NCI-H1092 (cell line): ENCODE data around the gene PPIL6.

Experiments used
- DNase-seq: peaks from one replicate; lab custom pipeline; 2025; lab: John Stamatoyannopoulos, UW

The PPIL6 gene

GRCh38 chr6:109449064-109449794 lies 8.8 kb upstream of the PPIL6 start:
- DNase-seq, result no peak

- DNase-seq, result no peak
Measured at GRCh38 chr6:109448615-109449014, 8.2 kb upstream of the PPIL6 start.

- DNase-seq, result no peak
Measured at GRCh38 chr6:109447878-109448555, 7.6 kb upstream of the PPIL6 start.

GRCh38 chr6:109447087-109447486 lies 6.7 kb upstream of the PPIL6 start:
- DNase-seq, result no peak

- DNase-seq, result no peak
Measured at GRCh38 chr6:109446541-109446940, 6.1 kb upstream of the PPIL6 start.

DNA sequence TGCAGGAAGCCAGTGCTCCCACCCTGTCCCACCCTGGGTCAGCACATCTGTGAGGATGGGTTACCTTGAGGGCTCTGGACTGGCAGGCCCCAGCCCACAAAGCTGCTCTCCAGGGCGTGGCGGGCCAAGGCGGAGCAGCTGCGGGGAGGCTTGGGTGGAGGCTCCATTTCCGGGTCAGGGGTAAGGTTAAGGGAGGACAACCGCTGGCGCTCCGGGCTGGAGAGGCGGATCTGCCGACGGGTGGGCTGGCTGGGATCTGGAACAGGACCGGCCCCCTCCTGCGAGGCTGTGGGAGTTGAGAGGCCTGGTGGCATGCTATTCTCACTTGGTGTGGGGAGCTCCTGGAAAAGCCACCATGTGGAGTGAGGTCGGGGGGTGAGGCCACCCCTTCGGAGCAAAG lies 5.6 kb upstream of the PPIL6 start:
- DNase-seq, result no peak

GRCh38 chr6:109445382-109445781 lies 5.0 kb upstream of the PPIL6 start:
- no peak for DNase-seq

DNA sequence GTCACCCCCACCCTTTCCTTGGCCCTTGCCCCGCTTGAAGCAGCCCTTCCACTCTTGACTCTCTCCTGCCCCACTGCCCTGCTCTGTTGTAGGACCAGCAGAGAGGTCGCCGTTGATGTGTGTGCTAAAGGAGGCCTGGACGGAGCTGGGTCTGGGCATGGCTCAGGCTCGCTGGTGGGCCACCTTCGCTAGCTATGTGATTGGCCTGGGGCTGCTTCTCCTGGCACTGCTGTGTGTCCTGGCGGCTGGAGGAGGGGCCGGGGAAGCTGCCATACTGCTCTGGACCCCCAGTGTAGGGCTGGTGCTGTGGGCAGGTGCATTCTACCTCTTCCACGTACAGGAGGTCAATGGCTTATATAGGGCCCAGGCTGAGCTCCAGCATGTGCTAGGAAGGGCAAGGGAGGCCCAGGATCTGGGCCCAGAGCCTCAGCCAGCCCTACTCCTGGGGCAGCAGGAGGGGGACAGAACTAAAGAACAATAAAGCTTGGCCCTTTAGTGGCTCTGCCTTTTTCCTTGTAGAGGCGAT lies 3.1 kb upstream of the PPIL6 start:
- no peak for DNase-seq

DNA sequence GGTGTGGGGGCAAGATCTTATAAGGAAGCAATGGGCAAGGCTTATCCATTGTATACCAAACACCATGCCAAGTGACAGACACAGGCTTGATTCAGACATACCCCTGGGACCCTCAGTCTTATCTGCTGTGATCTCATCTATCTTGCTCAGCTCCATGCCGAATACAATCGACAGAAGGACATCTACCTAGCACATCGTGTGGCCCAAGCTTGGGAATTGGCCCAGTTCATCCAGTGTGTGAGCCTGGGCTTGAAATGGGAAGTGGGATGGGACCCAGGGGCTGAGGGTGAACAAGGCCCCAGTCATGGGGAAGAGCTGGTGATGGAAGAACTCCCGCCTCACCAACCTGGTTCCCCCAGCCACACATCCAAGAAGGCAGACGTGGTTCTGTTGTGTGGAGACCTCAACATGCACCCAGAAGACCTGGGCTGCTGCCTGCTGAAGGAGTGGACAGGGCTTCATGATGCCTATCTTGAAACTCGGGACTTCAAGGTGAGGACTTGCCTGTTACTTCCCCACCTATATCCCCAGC lies 2.0 kb upstream of the PPIL6 start:
- DNase-seq, result no peak

- peak; percentile 13 for DNase-seq
Measured at GRCh38 chr6:109441069-109441816, 815 bp upstream of the PPIL6 start.

DNA sequence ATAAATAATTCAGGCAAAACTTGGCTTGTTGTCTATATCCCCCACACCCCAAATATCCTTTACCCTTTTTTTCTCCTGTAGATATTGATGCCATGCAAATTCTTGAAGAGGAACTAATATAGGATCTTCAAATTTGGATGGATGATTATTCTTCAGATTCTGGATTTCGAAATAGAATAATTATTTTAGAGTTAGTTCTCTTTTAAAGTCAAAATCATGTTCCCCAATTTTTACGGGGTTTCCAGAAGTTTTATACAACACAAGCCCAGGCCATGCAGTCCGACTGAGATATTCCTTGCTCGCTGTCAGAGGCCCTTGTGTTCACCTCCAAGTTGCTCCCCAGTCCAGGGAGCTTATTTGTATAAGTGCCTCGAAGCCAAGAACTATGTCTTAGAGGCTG lies 4.4 kb downstream of the PPIL6 start:
- no peak for DNase-seq

DNA sequence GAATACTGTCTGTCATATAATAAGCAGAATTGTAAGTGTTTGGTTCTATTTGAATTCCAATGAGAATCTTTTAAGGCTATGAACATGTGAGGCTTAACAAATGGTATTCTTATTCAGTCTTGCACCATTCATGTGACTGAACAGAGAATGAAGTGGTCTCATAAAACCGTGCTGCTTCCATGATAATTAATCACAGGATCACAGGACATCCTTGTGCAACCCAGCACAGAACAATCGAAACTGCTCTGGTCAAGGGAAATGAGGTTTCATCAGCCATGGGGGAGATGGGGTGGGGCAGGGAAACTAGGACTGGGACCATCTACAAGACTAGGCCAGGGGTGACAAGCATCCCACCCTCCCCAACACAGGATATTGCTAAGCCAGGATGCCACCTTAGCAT lies 6.0 kb downstream of the PPIL6 start:
- no peak for DNase-seq

DNA sequence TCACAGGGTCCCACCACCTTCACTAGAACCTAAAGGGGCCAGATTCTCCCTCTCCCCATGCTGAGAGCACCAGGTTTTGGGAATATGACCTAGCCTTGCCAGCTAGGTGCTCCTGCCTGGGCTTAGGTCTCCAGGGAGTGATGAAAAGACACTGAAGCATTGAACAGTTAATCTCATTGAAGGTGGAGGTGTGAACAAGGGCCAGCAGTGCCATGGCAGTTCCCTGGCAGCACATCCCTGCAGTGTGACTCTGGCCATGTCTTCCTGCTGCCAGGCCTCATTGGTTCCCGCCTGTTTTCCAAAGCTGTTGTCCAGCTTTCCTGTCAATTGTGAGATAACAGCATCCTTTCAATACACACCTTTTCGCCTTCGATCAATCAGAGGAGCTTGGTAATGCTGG lies 10.9 kb downstream of the PPIL6 start:
- DNase-seq, result no peak

- no peak for DNase-seq
Measured at GRCh38 chr6:109428889-109429477, 11.4 kb downstream of the PPIL6 start.

GRCh38 chr6:109424946-109425345 lies 15.5 kb downstream of the PPIL6 start:
- no peak for DNase-seq

DNA sequence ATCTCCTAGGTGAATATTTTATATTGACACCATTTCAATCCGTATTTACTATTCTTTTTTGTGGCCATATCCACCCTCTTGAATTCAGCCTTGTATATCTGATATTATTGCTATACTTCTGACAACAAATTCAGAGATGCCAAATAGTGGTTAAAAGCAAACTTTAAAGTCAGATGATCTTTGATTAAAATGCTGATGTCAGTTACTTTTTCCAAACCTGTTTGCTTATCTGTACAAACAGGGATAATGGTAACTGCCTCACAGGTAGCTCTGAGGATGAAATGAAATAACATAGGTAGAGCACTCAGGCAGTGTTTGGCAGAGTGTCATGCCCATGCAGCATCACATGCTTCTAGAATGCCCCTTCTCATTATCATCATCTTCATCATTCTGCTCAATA lies 19.2 kb downstream of the PPIL6 start:
- no peak for DNase-seq

DNA sequence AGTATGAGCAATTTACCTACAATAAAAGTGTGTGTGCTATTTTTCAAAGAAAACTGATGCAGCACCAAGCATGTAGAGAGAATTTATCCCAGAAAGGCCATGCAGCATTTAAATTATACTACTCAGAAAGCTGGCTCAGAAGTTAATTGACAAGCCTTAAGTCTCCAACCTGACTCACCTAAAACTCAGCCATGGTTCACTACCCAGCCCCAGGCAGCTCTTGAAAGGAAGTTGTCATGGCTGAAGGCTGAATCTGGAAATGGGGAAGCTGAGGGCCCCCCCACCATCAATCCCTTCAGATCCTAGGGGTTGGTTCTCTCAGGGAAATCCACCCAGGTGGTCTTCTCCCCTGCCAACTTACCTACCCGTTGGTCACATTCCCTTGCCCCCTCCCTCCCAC lies 19.7 kb downstream of the PPIL6 start:
- DNase-seq, result no peak

GRCh38 chr6:109417646-109418045 lies 22.8 kb downstream of the PPIL6 start:
- no peak for DNase-seq

DNA sequence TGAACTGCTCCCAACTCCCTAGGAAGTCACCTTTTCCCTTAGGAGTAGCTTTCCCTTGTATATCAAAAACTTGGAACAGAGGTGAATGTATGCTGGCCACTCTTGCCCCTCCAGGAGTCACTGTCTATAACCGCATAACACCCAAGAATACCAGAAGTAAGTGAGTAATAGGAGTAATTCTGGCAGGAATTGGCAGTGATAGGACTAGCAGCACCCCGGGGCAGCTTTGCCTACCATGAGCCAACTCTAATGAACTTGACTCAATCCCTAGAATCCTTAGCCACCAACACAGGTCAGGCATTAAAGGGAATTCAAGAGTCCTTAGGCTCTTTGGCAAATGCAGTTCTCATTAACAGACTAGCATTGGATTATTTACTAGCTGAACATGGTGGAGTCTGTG lies 29.4 kb downstream of the PPIL6 start:
- DNase-seq, result no peak

- DNase-seq, result no peak
Measured at GRCh38 chr6:109406196-109406595, 34.2 kb downstream of the PPIL6 start.

GRCh38 chr6:109397020-109397419 lies 43.4 kb downstream of the PPIL6 start:
- DNase-seq, result no peak

GRCh38 chr6:109396046-109396718 lies 44.2 kb downstream of the PPIL6 start:
- no peak for DNase-seq
